ENCODE measurements around the gene TSSK2.

TSSK2 gene

DNA sequence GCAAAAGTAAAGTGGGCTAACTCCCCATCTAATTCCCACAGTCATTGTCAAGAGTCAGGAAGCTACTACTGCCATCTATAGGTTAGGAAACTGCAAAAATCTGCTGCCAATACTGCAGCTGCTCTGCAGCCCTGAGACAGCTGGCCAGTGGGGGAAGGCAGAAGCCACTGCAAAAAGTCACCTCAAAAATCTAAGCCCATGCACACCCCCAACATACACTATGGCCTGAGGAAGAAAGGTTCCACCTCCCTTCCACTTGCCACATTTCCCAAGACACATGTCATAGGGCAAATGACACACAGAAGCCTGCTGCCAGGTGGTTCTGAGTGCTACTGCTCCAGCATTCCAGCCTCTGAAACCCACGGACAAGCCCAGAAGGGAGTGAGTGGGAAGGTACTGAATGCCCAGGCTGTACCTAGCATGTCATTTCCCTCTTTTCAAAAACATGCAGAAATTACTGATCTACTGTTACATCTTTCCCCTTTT, 45.8 kb upstream of the TSSK2 start:
- TF ChIP-seq, protein P1, sequence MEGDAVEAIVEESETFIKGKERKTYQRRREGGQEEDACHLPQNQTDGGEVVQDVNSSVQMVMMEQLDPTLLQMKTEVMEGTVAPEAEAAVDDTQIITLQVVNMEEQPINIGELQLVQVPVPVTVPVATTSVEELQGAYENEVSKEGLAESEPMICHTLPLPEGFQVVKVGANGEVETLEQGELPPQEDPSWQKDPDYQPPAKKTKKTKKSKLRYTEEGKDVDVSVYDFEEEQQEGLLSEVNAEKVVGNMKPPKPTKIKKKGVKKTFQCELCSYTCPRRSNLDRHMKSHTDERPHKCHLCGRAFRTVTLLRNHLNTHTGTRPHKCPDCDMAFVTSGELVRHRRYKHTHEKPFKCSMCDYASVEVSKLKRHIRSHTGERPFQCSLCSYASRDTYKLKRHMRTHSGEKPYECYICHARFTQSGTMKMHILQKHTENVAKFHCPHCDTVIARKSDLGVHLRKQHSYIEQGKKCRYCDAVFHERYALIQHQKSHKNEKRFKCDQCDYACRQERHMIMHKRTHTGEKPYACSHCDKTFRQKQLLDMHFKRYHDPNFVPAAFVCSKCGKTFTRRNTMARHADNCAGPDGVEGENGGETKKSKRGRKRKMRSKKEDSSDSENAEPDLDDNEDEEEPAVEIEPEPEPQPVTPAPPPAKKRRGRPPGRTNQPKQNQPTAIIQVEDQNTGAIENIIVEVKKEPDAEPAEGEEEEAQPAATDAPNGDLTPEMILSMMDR (IDR thresholded peaks at IDR 0.05; ENCODE audit: low read depth, low read length): peak; percentile 53
- no peak for TF ChIP-seq EZH2phosphoT487 (IDR thresholded peaks at IDR 0.05; ENCODE audit: low read depth)
- Histone ChIP-seq H3K4me3 (ENCODE audit: low read length) (no peak overlapping the region), H3K36me3 (replicated peaks; ENCODE audit: low read depth, low read length) (peaks cover 29% of the 10 kb centered on the region), H3K4me1 (ENCODE audit: low read length) (peaks cover 15% of the 10 kb centered on the region), H2AFZ (ENCODE audit: low read depth, low read length) (no peak overlapping the region), H3K9ac (ENCODE audit: low read length) (no peak overlapping the region), H3K4me2 (ENCODE audit: low read length) (peak overlapping the region; percentile 49), H3K79me2 (ENCODE audit: low read length) (peaks cover 8% of the 10 kb centered on the region), H3K27ac (ENCODE audit: low read length) (peak overlapping the region; percentile 29; the same call in 1 of the 2 replicates), H3K27me3 (ENCODE audit: low read depth, low read length) (no peaks in the 10 kb centered on the region), H3K9me3 (ENCODE audit: insufficient read depth, low read length) (no peaks in the 10 kb centered on the region), H4K20me1 (ENCODE audit: insufficient read depth, low read length) (peaks cover 19% of the 10 kb centered on the region)

DNA sequence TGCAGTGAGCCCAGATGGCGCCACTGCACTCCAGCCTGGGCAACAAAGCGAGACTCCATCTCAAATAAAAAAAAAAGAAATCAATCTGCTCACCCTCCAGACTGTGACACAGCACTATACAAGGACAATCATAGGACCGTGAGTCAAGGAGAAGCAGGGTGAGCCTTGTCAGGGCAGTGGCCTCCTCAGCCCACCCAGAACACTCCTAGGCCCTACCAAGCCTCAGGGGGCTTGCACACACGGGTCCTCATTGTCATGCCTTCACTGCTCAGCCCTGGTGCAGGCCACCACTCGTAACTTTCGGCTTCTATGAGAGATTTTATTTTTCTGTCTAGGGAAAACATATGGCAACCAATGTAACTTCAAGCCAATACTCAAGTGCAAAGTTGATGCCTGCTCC, 44.7 kb upstream of the TSSK2 start:
- Histone ChIP-seq H3K79me2 (ENCODE audit: low read length) (peaks cover 8% of the 10 kb centered on the region), H3K9ac (ENCODE audit: low read length) (no peak overlapping the region), H3K27me3 (ENCODE audit: low read depth, low read length) (no peaks in the 10 kb centered on the region), H4K20me1 (ENCODE audit: insufficient read depth, low read length) (peaks cover 19% of the 10 kb centered on the region), H3K27ac (ENCODE audit: low read length) (no peak overlapping the region), H3K9me3 (ENCODE audit: insufficient read depth, low read length) (no peaks in the 10 kb centered on the region), H3K36me3 (replicated peaks; ENCODE audit: low read depth, low read length) (peaks cover 27% of the 10 kb centered on the region), H3K4me2 (ENCODE audit: low read length) (no peak overlapping the region), H3K4me1 (ENCODE audit: low read length) (peaks cover 12% of the 10 kb centered on the region), H2AFZ (ENCODE audit: low read depth, low read length) (no peak overlapping the region), H3K4me3 (ENCODE audit: low read length) (no peak overlapping the region)
- TF ChIP-seq, protein P1 (IDR thresholded peaks at IDR 0.05; ENCODE audit: low read depth, low read length): no peak
- no peak for TF ChIP-seq EZH2phosphoT487 (IDR thresholded peaks at IDR 0.05; ENCODE audit: low read depth)

DNA sequence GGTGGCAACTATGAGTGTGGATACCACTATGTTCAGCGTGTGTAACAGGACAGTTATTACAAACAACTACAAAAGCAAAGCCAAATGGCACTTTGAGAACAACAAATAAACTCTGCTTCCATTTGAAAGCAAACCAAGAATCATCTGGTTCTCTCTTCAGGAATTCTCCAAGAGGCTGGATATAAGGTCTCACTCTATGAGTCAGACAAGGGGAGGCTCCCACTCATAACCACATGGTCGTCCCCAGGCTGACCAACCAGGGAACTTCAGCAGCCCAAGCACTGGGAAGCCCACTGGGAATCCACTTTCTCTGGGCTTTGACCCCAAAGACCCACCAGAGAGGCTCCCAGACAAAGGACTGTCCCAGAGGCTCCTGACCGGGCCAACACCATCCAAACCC, 44.2 kb upstream of the TSSK2 start:
- Histone ChIP-seq H3K4me1 (ENCODE audit: low read length) (peaks cover 12% of the 10 kb centered on the region), H4K20me1 (ENCODE audit: insufficient read depth, low read length) (peaks cover 19% of the 10 kb centered on the region), H2AFZ (ENCODE audit: low read depth, low read length) (no peak overlapping the region), H3K4me2 (ENCODE audit: low read length) (no peak overlapping the region), H3K27ac (ENCODE audit: low read length) (no peak overlapping the region), H3K4me3 (ENCODE audit: low read length) (no peak overlapping the region), H3K9me3 (ENCODE audit: insufficient read depth, low read length) (no peaks in the 10 kb centered on the region), H3K79me2 (ENCODE audit: low read length) (peaks cover 8% of the 10 kb centered on the region), H3K27me3 (ENCODE audit: low read depth, low read length) (no peaks in the 10 kb centered on the region), H3K9ac (ENCODE audit: low read length) (no peak overlapping the region), H3K36me3 (replicated peaks; ENCODE audit: low read depth, low read length) (peaks cover 23% of the 10 kb centered on the region)
- TF ChIP-seq, protein P1 (IDR thresholded peaks at IDR 0.05; ENCODE audit: low read depth, low read length): no peak

DNA sequence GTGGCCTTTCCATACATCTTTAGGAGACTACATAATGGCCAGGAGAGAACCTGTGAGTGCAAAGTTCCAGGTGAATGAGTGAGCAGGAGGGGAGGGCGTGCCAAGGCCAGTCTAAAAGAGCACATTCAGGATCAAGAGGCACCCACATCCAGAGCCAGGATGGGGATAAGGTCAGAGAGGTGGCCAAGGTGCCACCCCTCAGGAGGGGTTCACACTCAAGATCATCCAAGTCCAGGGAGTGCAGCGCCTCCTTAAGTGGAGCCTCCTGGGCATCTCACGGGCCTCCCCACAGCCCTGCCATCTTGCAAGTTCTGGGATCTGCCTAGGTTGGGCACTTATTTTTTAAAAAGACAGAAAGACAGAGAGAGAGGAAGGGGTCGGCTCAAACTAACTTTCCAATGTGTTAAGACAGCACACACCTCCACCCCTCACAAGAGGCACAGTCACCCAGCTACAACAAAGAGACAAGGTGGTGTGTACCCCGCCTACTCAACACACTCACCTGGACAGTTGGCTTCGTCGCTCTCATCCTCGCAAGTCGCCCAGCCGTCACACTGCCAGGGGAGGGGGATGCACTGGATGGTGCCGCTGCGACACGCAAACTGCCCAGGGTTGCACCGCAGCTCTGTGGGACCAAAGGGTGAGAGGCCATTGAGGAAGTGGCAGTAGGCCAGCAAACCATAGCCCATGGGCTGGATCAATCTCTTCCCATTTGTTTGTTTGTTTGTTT, 42.1 kb upstream of the TSSK2 start:
- Histone ChIP-seq H3K4me1 (ENCODE audit: low read length) (peaks cover 12% of the 10 kb centered on the region), H4K20me1 (ENCODE audit: insufficient read depth, low read length) (peaks cover 19% of the 10 kb centered on the region), H2AFZ (ENCODE audit: low read depth, low read length) (no peak overlapping the region), H3K36me3 (replicated peaks; ENCODE audit: low read depth, low read length) (peaks cover 20% of the 10 kb centered on the region), H3K4me3 (ENCODE audit: low read length) (no peak overlapping the region), H3K27ac (ENCODE audit: low read length) (no peak overlapping the region), H3K9ac (ENCODE audit: low read length) (no peak overlapping the region), H3K4me2 (ENCODE audit: low read length) (no peak overlapping the region), H3K79me2 (ENCODE audit: low read length) (peaks cover 8% of the 10 kb centered on the region), H3K9me3 (ENCODE audit: insufficient read depth, low read length) (no peaks in the 10 kb centered on the region), H3K27me3 (ENCODE audit: low read depth, low read length) (no peaks in the 10 kb centered on the region)
- TF ChIP-seq EZH2phosphoT487 (IDR thresholded peaks at IDR 0.05; ENCODE audit: low read depth): no peak
- TF ChIP-seq, protein P1 (IDR thresholded peaks at IDR 0.05; ENCODE audit: low read depth, low read length): no peak
